HS-5 (cell line): ENCODE results near the gene SPEF1.
"Not testable (repeated sequence)": the region's sequence is repeated elsewhere in the genome, so short reads cannot be mapped to it uniquely, and the experiment has no call there.

Experiments
- DNase-seq: peaks from one replicate; pipeline ENCODE4 v3.0.0-alpha.2; 2012; ENCODE audit warnings: low read depth

Gene SPEF1, protein sequence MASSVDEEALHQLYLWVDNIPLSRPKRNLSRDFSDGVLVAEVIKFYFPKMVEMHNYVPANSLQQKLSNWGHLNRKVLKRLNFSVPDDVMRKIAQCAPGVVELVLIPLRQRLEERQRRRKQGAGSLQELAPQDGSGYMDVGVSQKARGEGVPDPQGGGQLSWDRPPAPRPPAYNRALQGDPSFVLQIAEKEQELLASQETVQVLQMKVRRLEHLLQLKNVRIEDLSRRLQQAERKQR

GRCh38 chr20:3781153-3781910 lies at the start of gene SPEF1:
Gene SPEF1 (minus strand): TSS chr20:3781448. CDS start chr20:3781287, 161 bp downstream.
- DNase-seq, result peak; percentile 89

- not testable (repeated sequence) for DNase-seq
Measured at GRCh38 chr20:3829891-3830290, 48.6 kb upstream of the SPEF1 start.

DNA sequence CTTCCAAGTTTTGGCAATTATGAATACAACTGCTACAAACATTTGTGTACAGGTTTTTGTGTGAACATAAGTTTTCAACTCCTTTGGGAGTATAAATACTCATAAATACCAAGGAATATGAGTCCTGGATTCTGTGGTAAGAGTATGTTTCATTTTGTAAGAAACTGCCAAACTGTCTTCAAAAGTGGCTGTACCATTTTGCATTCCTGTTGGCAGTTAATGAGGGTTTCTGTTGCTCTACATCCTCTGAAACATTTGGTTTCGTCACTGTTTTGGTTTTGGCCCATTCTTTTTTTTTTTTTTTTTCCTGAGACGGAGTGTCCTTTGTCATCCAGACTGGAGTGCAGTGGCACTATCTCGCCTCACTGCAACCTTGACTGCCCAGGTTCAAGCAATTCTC lies 47.5 kb upstream of the SPEF1 start:
- DNase-seq, result no peak

DNA sequence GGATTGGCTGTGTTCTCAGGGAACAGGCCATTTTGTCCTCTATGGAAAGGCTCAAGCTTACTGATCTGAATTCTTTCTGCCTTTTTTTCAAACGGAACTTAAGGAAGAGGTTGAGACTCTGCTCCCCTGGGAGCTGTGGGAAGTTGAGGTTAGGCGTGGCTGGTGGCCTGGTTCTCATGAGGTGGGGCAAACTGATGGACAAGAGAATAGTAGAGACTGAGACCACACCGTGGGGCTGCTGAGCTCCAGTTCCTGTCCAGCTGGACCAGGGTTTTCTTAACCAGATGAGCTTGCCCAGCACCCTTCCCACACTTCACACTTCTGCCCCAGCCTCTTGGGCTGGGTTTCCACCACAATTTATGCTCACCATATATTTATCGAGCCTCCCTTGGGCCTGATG lies 45.2 kb upstream of the SPEF1 start:
- DNase-seq, result no peak

- no peak for DNase-seq
Measured at GRCh38 chr20:3825526-3825925, 44.3 kb upstream of the SPEF1 start.

DNA sequence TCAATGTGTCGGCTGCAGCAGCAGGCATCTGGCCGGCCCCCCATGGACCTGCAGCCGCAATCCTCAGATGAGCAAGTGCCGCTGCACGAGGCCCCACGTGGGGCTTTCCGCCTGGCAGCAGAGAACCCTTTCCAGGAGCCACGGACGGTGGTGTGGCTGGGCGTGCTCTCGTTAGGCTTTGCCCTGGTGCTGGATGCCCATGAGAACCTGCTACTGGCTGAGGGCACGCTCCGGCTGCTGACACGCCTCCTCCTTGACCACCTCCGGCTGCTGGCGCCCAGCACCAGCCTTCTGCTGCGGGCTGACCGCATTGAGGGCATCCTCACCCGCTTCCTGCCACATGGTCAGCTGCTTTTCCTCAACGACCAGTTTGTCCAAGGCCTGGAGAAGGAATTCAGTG lies 42.6 kb upstream of the SPEF1 start:
- DNase-seq, result no peak

- no peak for DNase-seq
Measured at GRCh38 chr20:3821996-3822395, 40.7 kb upstream of the SPEF1 start.

DNA sequence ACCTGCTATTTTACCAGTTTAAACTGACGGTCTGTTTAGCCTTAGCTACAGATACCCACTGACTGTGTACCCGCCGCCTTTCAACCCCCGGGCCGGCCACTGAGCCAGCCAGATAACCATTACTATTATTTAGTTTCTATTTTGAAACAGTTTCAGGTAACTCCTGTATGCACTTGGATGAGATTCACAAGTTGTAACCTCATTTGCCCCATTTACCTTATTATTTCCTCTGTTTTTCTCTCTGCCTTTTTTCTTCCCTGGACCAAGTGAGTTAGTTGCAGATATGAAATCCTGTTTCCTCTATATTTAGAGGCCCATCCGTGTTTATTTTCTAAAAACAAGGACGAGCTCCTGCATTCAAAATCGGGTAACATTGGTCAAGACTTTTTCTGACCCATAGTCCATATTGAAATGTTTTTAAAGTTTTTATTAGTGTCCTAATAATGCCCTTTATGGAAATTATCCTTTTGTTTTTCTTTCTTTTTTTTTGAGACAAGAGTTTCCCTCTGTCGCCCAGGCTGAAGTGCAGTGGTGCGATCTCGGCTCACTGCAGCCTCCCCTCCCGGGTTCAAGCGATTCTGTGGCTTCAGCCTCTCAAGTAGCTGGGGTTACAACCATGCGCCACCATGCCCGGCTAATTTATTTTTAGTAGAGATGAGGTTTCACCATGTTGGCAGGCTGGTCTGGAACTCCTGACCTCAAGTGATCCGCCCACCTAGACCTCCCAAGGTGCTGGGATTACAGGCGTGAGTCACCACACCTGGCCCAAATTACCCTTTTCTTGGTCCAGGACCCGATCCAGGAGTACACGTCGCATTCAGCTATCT lies 39.9 kb upstream of the SPEF1 start:
- DNase-seq, result no peak

- peak; percentile 91 for DNase-seq
Measured at GRCh38 chr20:3820048-3820900, 39.0 kb upstream of the SPEF1 start, which contains the start of gene AP5S1. Gene AP5S1 (plus strand): TSS chr20:3820547. CDS start chr20:3822118, 1,571 bp downstream.

GRCh38 chr20:3819411-3820047 lies 38.3 kb upstream of the SPEF1 start:
- DNase-seq, result no peak

GRCh38 chr20:3818155-3819151 lies 37.2 kb upstream of the SPEF1 start:
- peak; percentile 56 for DNase-seq

GRCh38 chr20:3815703-3816315 lies 34.6 kb upstream of the SPEF1 start:
- no peak for DNase-seq

GRCh38 chr20:3814928-3815495 lies 33.8 kb upstream of the SPEF1 start:
- DNase-seq, result no peak

GRCh38 chr20:3813848-3814581 lies 32.8 kb upstream of the SPEF1 start:
- no peak for DNase-seq

- DNase-seq, result no peak
Measured at GRCh38 chr20:3812975-3813847, 32.0 kb upstream of the SPEF1 start.

GRCh38 chr20:3812259-3812681 lies 31.0 kb upstream of the SPEF1 start:
- DNase-seq, result no peak
